GM19035 (cell line): Measurements from ENCODE around the gene TMEFF2.

Experiments
- ATAC-seq: cut with Tn5 transposase; IDR thresholded peaks from one replicate; pipeline ENCODE4 v1.9.1; 2021; ENCODE audit not compliant: unreplicated experiment

The TMEFF2 gene

DNA sequence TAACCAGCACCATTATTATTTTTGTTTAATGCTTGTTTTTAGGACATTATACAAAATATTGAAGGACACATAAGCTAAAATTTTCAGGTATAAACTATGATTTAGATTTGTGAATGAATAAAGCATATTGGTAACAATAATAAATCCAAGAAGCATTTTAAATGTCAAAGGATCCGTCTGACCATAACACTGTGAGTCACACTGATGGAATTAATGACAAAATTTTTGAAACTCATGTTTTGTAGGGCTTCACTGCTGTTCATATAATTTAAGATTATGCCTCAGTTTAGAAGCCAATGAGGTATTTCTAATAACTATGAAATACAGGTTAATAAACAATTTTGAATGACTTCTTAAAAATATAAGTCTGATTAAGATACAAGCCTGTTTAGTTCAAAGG is 124.6 kb downstream of the TMEFF2 start:
- no peak for ATAC-seq

DNA sequence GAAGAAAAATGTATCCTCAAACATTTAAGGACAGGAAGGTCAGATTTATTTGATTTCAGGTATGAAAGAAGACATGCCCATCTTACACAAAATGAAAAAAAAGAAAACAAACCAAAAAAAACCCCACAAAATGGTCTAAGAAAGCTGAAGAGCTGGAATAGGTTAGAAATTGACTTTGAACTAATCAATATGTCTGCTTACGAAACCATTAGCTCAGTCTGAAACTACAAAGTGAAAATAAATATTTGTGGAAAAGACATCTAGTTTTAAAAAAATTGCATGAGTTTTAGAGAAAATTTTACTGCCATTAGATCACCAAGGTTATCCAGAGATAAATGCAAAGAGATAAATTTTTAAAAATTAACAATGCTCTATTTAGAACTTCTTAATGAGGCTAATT is 125.3 kb downstream of the TMEFF2 start:
- no peak for ATAC-seq

DNA sequence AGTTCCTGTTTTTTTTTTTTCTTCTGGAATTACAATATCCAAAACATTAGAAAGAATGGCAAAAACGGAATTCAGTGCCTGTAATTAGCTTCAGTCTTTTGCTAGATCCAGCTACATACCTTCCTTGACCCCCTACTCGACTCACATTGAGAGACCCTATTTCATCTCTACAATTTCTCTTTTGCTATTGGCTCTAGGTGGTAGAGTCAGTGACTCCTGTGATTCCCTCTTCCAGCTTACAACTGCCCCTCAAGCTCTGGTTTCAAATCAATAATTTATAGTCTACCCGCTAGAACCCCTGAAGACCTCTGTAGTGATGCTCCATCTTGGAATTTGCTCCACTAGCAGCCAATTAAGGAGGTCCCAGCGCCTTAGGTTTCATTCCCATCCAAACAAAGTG is 125.8 kb downstream of the TMEFF2 start:
- ATAC-seq = no peak

DNA sequence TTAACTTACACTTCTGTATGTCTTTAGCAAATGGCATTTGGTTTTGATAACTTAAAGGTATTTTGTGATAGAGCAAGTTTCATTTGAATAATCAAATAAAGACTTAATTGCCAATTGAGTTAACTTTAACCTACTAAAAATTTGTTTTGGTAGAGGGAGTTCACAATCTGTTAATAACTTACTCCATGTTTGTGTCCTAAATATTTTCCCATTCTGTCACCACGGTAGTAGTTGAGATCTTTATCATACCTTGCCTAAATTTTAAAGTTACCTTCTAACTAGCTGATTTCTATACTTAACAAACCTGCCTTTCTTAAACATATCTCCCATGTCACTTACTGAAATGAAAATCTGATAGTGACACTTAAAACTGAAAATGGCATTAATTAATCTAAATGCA is 127.1 kb downstream of the TMEFF2 start:
- no peak for ATAC-seq

DNA sequence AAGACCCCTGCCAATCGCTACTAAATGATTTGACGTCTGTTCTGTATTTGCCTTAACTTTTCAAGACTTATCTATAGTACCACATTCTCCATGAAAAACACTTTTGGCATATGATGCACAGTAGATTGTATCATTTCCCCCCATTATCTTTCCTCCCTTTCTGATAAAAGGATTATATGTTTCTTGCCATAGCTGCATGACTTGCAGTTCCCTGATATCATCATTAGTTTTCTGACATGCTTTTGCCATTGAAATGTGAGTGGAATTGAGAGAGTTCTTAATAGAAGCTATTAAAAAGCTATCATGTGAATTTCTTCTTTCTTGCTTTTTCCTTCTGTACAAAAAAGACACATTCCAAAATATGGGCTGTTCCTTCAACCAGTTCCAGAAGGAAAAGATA is 130.3 kb downstream of the TMEFF2 start:
- no peak for ATAC-seq

DNA sequence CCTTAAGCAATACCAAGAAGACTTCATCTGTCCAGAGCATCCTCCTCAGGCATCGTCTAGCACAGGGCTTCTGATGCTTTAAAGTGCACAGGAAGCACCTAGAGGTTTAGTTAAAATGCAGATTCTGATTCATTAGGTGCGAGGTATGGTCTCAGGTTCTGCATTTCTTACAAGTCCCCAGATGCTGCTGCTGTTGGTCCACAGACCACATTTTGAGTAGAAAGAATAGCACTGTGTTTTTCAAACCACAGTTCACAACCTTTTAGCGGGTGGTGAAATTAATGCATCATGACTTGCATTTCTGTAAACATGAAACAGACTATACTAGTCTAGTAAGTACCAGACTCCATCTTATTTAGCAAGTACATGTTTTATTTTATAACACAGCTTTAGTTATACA is 134.6 kb downstream of the TMEFF2 start:
- ATAC-seq = no peak

DNA sequence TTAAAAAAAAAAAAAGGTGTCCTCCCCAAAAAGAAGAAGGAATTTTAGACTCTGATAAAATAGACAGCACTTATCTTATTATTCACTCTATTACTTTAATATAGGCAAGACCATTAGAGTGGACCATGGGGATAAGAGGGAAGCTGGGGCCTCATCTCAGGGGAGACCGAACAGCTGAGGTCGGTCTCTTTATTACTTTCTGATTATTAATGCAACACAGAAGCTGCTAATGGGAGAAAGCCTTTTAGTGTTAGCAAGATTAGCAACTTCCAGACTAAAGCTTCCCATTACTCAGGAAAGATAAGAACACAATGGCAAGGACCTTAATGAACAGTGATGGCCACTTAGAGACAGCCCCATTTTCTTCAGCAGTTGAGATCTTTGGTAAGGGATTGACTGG is 135.5 kb downstream of the TMEFF2 start:
- no peak for ATAC-seq

DNA sequence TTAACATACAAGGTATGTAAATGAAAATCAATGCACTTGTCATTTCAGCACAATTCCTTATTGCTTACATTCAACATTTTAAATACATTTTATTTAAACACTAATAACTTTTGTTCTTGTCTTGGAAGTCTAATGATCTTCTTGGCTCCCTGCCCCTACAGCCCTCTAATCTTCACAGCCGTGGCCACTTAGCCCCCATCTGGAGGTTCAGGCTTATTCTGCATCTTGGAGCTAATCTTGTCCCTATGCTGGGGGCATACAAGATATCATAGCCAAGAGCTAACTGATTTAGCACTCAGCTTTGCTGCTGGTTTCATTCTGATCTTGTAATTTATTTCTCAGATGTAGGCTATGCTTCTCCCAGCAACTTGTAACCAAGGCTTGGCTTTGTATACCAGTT is 140.8 kb downstream of the TMEFF2 start:
- ATAC-seq = no peak

DNA sequence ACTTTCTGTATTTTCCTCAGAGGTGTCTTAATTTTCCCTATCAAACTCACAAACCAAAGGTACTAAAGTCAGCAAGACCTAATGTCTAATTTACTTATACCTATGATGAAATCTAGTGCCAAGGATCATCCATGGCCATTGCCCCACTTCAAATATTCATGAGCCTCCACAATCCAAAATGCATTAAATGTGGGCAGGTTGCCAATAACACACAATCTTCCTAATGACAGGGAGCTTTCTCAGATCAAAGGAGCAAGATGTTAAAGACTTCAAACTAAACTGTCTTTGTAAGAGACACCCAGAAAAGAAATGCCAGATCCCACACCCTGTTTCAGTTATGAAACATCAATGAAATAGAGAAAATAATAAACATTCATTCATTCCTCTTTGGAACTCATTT is 143.2 kb downstream of the TMEFF2 start:
- ATAC-seq = no peak

DNA sequence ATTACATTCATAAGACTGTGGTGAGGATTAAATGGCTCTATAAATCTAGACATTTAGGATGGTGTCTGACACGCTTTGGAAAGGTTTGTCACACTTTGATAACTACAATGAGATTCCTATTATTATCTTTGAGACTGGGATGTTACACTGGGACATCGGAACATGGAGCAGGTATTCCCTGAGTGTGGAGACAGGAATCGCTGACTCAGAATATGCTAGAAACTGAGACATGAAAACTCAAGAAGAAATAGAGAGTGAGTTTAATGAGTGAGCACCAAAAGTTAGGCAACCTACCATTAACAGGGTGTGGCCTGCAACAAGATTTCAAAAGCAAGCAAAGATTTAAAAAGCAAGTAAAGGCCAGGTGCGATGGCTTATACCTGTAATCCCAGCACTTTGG is 145.4 kb downstream of the TMEFF2 start:
- no peak for ATAC-seq

DNA sequence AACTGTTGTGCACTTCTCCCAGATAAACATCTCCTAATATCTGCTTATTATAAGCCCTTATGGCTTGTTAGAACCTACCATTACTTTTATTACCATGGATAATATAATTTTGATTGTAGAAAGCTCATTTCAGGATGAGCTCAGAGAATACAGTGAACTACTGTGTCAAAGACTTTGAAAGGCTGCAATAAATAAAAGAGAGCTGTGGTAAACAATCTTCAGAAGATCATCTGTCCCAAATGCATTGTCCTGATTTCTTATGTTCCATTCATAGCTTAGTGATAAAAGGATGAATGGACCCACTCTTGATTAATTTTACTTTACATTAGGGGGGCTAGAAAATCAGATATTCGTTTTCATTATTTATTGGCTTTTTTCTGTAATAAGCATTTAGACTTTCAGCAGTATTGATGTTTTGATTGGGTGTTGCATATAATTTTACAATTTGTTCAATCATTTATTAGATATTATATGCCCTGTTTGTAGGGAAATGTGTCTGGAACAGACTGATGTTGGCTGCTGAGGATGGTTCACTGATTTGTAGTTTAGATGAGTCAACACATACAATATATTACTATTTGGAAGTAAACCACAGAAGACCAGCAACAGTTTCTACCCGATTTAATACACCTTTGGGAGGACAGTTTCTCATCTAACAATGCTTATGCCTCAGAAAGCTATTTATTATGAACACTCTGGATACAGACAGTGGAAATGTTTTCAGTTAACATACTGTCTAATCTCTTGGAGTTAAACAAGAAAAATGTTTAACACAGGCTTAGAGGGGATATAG is 147.2 kb downstream of the TMEFF2 start:
- no peak for ATAC-seq

DNA sequence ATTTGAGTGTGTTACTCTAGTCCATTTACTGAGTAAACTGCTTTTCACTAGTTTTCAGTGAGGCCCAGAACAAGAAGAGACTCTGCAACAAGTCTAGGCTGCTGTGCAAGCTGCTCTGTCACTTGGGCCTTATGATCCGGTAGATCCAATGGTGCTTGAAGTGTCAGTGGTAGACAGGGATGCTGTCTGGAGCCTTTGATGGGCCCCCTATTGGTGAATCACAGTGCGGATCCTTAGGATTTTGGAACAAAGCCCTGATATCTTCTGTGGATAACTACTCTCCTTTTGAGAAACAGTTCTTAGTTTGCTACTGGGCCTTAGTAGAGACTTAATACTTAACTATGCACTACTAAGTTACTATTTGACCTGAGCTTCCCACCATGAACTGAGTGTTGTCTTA is 150.2 kb downstream of the TMEFF2 start:
- ATAC-seq = no peak

DNA sequence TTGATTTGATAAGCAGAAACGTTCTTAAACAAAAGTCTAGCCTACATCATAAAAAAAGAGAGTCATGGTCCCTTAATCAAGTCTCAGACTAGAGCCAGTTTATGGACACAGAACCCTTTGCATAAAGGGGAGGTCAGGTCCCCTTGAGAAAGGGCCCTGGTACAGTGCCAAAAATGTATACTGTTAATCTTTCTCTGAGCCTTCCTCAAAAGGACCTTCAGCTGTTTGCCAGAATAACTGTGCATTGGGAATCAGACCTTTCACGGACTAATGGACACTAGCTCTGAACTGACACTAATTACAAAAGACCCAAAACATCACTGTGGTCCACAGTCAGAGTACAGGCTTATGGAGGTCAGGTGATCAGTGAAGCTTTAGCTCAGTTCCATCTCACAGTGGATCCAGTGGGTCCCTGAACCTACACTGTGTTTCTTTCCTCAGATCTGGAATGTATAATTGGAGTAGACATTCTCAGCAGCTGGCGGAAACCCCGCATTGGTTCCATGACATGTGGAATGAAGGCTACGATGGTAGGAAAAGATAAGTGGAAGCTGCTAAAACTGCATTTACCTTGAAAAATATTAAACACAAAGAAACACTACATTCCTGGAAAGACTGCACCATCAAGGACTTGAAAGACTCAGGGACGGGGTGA is 151.4 kb downstream of the TMEFF2 start:
- no peak for ATAC-seq

DNA sequence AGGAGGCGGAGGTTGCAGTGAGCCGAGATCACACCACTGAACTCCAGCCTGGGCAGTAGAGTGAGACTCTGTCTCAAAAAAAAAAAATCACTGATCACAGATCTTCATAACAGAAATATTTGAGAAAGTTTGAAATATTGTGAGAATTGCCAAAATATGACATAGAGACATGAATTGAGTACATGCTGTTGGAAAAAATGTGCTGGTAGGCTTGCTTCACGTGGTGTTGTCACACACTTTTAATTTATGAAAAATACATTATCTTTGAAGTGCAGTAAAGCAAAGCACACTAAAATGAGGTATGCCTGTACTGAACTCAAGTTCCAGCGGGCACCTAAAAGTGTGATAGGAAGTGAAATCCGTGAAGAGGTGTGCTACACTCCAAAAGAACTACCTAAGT is 152.6 kb downstream of the TMEFF2 start:
- ATAC-seq = no peak

DNA sequence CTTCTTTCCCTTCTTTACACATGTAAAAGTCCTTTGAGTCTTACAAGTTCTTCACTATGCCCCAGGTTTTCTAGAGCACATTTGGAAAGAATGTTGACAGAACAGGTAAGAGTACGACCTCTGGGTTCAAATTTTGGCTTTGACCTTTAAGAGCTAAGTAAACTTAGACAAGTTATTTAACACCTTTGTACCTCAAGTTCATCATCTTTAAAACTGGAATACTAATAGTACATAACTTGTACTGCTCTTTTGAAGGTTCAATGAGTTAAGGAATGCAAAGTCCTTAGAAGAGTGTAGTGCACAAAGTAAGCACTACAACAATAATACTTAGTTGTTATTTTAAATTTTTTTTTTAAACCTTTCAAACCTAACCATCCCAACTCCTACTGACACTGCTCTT is 156.6 kb downstream of the TMEFF2 start:
- ATAC-seq = no peak

DNA sequence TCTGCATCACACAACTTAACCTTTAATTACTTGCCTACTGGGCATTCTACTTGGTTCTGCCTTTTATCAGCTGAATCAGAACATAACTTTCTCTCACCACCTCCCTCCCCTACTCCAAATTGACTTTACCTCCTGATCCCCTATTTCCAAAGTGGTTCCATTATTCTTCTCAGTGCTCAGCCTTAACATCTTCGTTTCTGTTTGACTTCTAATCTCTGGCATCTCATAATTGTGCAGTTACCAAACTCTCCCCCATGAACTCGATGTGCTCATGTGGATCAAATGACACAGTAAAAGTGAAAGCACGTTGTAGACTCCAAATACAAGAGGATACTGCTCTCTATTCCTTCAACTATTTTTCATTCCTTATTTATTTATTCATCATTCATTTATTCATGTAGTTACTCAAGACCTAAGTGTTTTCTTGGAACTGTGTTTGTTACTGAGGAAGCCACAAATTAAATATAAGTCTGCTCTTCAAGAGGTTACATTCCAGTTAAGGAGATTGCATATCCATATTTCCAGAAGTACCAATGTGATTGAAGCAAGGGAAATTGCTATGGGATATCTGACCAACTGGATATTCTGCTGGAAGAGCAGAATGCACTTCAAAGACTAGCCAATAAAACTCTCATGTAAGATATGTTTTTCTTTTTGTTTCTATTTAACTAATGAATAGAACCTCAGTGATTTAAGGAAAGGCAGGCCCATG is 158.8 kb downstream of the TMEFF2 start:
- ATAC-seq = no peak

DNA sequence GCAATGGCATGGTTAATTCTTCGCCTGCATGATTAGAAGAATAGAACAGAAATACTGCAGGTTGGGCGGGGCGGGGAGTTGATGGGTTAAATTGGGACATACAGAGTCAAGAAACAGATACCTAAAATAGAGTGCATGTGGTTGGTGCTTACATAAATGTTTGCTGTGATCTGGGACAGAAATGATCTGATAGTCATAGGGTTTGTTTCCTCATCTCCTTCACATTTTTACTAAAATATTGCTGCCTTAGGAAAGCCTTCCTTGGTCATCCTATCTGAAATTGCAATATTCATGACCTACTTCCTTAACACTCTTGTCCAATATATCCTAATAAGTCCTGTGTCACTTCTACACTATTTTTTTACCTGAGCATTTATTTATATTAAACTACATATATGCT is 163.9 kb downstream of the TMEFF2 start:
- no peak for ATAC-seq

DNA sequence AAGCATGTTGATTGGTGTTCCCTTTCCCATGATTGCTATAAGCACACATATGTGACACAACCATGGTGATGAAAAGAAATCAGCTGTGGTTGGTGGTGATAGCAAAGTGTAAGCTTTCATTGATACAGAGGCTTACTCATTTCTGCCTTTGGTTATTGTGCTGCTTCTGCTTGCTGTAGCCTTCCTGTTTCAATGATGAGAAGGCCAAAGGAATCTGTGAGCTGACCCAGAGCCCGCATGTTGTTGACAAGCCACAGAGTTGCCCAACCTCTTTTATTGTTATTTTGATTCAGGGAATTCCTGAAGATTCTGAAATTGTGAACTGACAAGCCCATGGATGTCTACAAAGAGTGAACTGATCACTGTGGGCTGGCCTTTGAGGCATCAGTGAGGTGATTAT is 164.4 kb downstream of the TMEFF2 start:
- ATAC-seq = peak; percentile 74

DNA sequence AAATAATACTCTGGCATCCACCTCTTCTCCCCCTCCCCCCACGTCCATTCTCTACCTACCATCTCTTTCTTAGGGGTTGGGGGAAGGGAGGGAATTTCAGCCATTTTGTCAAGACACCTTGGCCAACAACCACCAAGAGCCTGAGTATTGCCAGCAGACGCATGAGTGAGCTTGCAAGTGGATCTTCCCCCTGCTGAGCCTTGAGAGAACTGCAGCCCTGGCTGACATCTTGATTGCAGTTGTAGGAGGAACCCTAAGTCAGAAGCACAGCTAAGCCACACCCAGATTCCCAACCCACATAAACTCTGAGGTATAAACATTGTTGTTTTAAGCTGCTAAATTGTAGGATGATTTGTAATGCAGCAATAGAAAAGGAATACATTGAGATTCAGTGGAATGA is 165.6 kb downstream of the TMEFF2 start:
- ATAC-seq = no peak

DNA sequence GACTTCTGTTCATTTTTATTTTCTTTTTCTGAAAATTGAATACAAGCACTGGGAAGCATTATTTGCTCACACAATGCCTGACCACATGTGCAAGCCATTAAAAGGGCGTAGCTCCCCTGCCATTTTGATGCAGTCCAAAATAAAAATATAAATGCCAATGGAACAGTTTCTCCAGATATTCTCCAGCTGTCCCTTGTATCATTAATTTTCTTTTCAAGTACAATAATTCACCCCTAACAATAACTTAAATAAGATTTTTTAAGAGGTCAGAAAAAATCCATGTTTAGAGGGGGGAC is 168.0 kb downstream of the TMEFF2 start:
- ATAC-seq = no peak

DNA sequence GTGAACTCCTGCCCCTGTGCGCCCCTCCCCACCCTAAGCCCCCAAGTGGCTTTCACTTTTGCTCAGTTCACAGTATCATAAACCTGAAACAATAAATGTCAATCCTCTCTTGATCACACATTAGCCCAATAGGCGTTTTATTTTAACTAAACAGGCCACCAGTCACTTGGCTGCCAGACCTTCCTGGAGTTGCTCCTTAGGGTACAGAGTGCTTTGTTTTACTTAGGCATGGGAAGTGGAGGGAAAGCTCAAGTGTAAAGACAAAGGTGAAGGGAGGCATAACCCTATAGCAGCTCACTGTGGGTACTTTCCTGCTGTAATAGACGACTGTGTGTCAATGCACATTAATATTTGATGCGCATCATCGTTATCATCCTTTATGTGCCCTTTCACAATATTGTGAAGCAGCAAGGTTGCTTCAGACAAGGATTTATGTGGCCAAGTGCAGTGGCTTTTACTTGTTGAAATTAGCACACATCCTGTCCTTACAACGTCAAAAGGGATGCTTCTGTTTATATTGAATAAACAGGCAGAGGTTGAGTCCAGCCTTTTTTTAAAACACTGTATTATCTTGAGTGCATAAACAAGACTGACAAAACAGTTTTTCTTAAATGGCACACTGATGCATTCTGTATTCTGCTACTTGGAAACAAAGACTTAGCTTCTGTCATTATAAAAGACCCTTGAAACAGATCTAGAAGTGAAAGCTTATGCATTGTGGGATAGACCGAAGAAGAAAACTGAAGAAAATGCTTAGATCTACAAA is 168.5 kb downstream of the TMEFF2 start:
- ATAC-seq = no peak

DNA sequence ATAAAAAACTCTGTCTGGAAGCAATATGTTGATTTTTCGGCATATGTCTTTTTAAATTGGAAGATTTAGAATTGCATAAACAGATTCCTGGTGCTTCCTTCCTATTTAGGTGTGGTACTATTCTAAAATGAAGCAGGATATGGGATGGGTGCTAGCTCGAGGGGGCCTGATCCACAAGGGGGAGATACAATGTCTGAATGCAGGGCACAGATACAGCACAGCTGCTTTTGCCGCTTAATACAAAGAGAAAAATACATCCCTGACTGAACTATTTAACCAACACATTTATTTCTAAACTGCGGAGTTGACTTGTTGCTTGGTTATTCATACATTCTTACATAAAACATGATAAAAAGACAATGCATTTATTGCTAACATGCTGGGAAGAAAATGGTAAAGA is 169.1 kb downstream of the TMEFF2 start:
- ATAC-seq = no peak
